Measurements from ENCODE around the gene BBX.

DNA sequence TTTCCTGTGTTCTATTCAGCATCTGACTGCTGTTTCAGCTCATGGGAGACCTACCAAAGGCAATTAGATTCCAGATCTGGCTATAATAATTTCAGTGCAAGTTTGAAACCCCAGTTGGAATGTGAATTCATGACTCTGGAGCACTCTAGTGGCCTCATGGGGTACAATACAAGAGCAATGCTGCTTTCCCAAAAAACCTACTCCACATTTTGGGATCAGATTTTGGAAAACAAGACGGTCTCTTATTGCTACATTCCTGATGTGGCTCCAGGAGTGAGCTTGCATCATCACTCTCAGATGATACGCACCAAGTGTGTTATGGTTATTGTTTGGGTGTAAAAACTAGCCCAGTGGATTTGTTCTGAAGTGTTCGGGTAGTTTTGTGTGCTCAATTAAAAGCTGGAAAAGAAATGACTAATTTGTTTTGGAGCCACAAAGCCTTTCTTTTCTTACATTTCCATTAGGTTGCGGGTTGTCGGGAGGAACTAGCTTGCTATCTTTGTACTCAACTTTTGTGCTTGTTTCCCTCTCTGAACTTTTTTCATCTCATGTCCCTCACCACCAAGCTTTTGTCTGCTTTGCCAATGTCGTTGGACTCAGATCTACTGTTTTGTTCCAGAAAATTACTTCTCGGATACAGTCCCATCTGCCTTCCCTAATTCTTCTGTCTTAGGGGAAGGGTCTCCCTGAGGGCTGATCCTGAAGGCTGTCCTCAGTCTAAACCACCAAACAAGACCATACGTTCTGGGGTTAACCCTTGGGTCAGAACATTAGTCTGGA is 272.1 kb downstream of the BBX start:
- TF ChIP-seq POLR2A (IDR thresholded peaks at IDR 0.05; ENCODE audit: low read depth, low read length), result no peak
- no peak for TF ChIP-seq POLR2AphosphoS5 (IDR thresholded peaks at IDR 0.05; ENCODE audit: low read depth, low read length)
- TF ChIP-seq TAF1 (IDR thresholded peaks at IDR 0.05; ENCODE audit: borderline replicate concordance, low read depth, low read length), result no peak

All from GM12892 (cell line).